Measurements from ENCODE around the gene RENBP. TPM values are rescaled to one million over a fixed set of nuclear protein-coding genes. Genes with fewer than 3 reads are reported as not detected.

RENBP gene
- total RNA-seq, 2 donors from 2014 or later, result 6.2 to 10.6 TPM

- Histone ChIP-seq H3K27ac (no peak overlapping the region), H3K4me1 (no peaks in the 10 kb centered on the region), H3K4me3 (no peak overlapping the region), H3K27me3 (peaks cover 0 to 3% of the 10 kb centered on the region in 2 donors), H3K9me3 (no peaks in the 10 kb centered on the region), H3K36me3 (no peaks in the 10 kb centered on the region)
- no peak for DNase-seq (ENCODE audit: low spot score)
- no peak for TF ChIP-seq CTCF (IDR thresholded peaks at IDR 0.05)
Observed at GRCh38 chrX:153913701-153914100, 30.7 kb downstream of the RENBP start.

- no peaks in the 10 kb centered on the region for H3K36me3 ChIP-seq
- peaks cover 0 to 3% of the 10 kb centered on the region in 2 donors for H3K27me3 ChIP-seq
- no peak for TF ChIP-seq CTCF (IDR thresholded peaks at IDR 0.05)
- H3K27ac ChIP-seq, result no peak overlapping the region
- H3K4me1 ChIP-seq, result no peaks in the 10 kb centered on the region
- no peaks in the 10 kb centered on the region for H3K9me3 ChIP-seq
- H3K4me3 ChIP-seq, result no peak overlapping the region
- DNase-seq (ENCODE audit: low spot score), result no peak
Observed at GRCh38 chrX:153913211-153913610, 31.2 kb downstream of the RENBP start.

GRCh38 chrX:153911798-153912197 is 32.6 kb downstream of the RENBP start:
- DNase-seq (ENCODE audit: low spot score), result no peak
- Histone ChIP-seq H3K4me3 (no peak overlapping the region), H3K27ac (no peak overlapping the region), H3K27me3 (peaks cover 0 to 3% of the 10 kb centered on the region in 2 donors), H3K4me1 (no peaks in the 10 kb centered on the region), H3K36me3 (no peaks in the 10 kb centered on the region), H3K9me3 (no peaks in the 10 kb centered on the region)
- no peak for TF ChIP-seq CTCF (IDR thresholded peaks at IDR 0.05)

- Histone ChIP-seq H3K36me3 (no peaks in the 10 kb centered on the region), H3K27me3 (peaks cover 0 to 3% of the 10 kb centered on the region in 2 donors), H3K4me3 (no peak overlapping the region), H3K27ac (no peak overlapping the region), H3K4me1 (no peaks in the 10 kb centered on the region), H3K9me3 (no peaks in the 10 kb centered on the region)
- no peak for DNase-seq (ENCODE audit: low spot score)
- TF ChIP-seq CTCF (IDR thresholded peaks at IDR 0.05), result no peak
Observed at GRCh38 chrX:153910446-153910845, 34.0 kb downstream of the RENBP start.

GRCh38 chrX:153909980-153910360 is 34.5 kb downstream of the RENBP start:
- Histone ChIP-seq H3K9me3 (no peaks in the 10 kb centered on the region), H3K4me3 (no peak overlapping the region), H3K4me1 (no peaks in the 10 kb centered on the region), H3K27me3 (peaks cover 0 to 3% of the 10 kb centered on the region in 2 donors), H3K27ac (no peak overlapping the region), H3K36me3 (no peaks in the 10 kb centered on the region)
- no peak for TF ChIP-seq CTCF (IDR thresholded peaks at IDR 0.05)
- no peak for DNase-seq (ENCODE audit: low spot score)
